Activated T-cell treated with anti-CD3 and anti-CD28 coated beads for 48 hours (primary cell): ENCODE results near the gene FN1.
"Not testable (repeated sequence)": the region's sequence is repeated elsewhere in the genome, so short reads cannot be mapped to it uniquely, and the experiment has no call there.

ENCODE experiments used
- DNase-seq: peaks from one replicate; pipeline ENCODE4 v3.0.0-alpha.2; 2020; ENCODE audit warnings: low read depth

The FN1 gene

GRCh38 chr2:215422676-215423075 is 13.2 kb downstream of the FN1 start:
- DNase-seq: no peak

- DNase-seq: no peak
These were observed 13.9 kb downstream of the FN1 start for GRCh38 chr2:215421859-215422461.

GRCh38 chr2:215420471-215420935 is 15.4 kb downstream of the FN1 start:
- DNase-seq: no peak

- DNase-seq: no peak
These were observed 15.9 kb downstream of the FN1 start for GRCh38 chr2:215419769-215420470.

- DNase-seq: no peak
These were observed 16.8 kb downstream of the FN1 start for GRCh38 chr2:215419113-215419512.

- no peak for DNase-seq
These were observed 17.6 kb downstream of the FN1 start for GRCh38 chr2:215418064-215418963.

GRCh38 chr2:215417400-215417951 is 18.4 kb downstream of the FN1 start:
- no peak for DNase-seq

GRCh38 chr2:215416656-215417055 is 19.2 kb downstream of the FN1 start:
- no peak for DNase-seq

GRCh38 chr2:215415820-215416577 is 19.9 kb downstream of the FN1 start:
- DNase-seq: no peak

- no peak for DNase-seq
These were observed 20.6 kb downstream of the FN1 start for GRCh38 chr2:215415218-215415617.

GRCh38 chr2:215414674-215415073 is 21.2 kb downstream of the FN1 start:
- no peak for DNase-seq

- no peak for DNase-seq
These were observed 21.9 kb downstream of the FN1 start for GRCh38 chr2:215413974-215414373.

- no peak for DNase-seq
These were observed 22.4 kb downstream of the FN1 start for GRCh38 chr2:215413484-215413777.

- no peak for DNase-seq
These were observed 23.7 kb downstream of the FN1 start for GRCh38 chr2:215411941-215412743.

- no peak for DNase-seq
These were observed 25.0 kb downstream of the FN1 start for GRCh38 chr2:215410932-215411285.

GRCh38 chr2:215410181-215410931 is 25.5 kb downstream of the FN1 start:
- DNase-seq: not testable (repeated sequence)

GRCh38 chr2:215409331-215410127 is 26.3 kb downstream of the FN1 start:
- peak; percentile 33 for DNase-seq

GRCh38 chr2:215408441-215408840 is 27.4 kb downstream of the FN1 start:
- DNase-seq: not testable (repeated sequence)

- no peak for DNase-seq
These were observed 28.1 kb downstream of the FN1 start for GRCh38 chr2:215407590-215408264.
